Mesodermal cell (in vitro differentiated cells): ENCODE measurements around the gene CABLES1.

ENCODE experiments used
- H3K27ac ChIP-seq: 2 replicates; pipeline ENCODE4 v1.7.0; 2013; ENCODE audit warnings: mild to moderate bottlenecking, low read depth, low read length, moderate library complexity; ENCODE audit not compliant: severe bottlenecking
- H3K36me3 ChIP-seq: 2 replicates; pipeline ENCODE4 v1.7.1; 2013; ENCODE audit warnings: mild to moderate bottlenecking, low read length, moderate library complexity; ENCODE audit not compliant: control insufficient read depth, insufficient read depth
- H3K4me1 ChIP-seq: one replicate; pipeline ENCODE4 v1.7.1; 2013; ENCODE audit warnings: mild to moderate bottlenecking, low read length; ENCODE audit not compliant: insufficient read depth, control insufficient read depth, poor library complexity, severe bottlenecking
- H3K4me3 ChIP-seq: 2 replicates; pipeline ENCODE4 v1.7.0; 2013; ENCODE audit warnings: low read length, control low read depth, mild to moderate bottlenecking; ENCODE audit not compliant: insufficient read depth, poor library complexity, severe bottlenecking; ENCODE audit errors: extremely low read depth
- H3K9me3 ChIP-seq: 2 replicates; pipeline ENCODE4 v1.7.1; 2013; ENCODE audit warnings: mild to moderate bottlenecking, low read length, moderate library complexity; ENCODE audit not compliant: control insufficient read depth
- WGBS, 2 experiments: methylation state at CpG; one replicate each; pipeline ENCODE4 v1.1.5; 2013; ENCODE audit warnings: missing lambda C conversion rate in 2 of 2; ENCODE audit not compliant: insufficient coverage in 2 of 2; 5-methylcytosine and 5-hydroxymethylcytosine counted together

CABLES1 gene

DNA sequence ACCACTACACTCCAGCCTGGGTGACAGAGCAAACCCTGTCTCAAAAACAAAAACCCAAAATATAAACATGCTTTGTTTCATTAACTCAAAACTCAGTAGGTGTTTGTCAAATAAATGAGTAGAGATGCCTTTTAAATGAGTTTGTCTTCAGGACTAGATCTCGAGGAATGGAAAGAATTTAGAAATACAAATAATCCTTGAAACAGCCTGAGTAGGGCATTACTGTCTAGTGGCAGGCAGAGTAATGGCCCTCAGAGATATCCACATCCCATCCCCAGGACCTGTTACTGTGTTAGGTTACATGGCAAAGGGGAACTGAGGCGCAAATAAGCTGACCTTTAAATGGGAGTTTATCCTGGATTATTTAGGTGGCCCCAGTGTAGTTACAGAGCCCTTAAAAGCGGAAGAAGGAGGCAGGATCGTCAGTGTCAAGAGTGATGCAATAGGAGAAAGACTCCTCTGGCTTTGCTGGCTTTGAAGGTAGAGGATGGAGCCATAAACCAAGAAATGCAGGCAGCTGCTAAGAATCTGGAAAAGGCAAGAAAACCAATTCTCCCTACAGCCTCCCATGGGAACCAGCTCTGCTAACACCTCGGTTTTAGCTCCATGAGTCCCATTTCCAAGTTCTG is 63.0 kb downstream of the CABLES1 start:
- peaks cover 34% of the 10 kb centered on the region for H3K4me1 ChIP-seq
- 89 to 94% methylated on average over 3 of the region's 5 CpGs for WGBS, 2 experiments
- H3K27ac ChIP-seq, result no peak overlapping the region
- H3K4me3 ChIP-seq, result no peak overlapping the region
- H3K36me3 ChIP-seq, result peaks cover 4% of the 10 kb centered on the region
- H3K9me3 ChIP-seq, result peaks cover 4% of the 10 kb centered on the region

DNA sequence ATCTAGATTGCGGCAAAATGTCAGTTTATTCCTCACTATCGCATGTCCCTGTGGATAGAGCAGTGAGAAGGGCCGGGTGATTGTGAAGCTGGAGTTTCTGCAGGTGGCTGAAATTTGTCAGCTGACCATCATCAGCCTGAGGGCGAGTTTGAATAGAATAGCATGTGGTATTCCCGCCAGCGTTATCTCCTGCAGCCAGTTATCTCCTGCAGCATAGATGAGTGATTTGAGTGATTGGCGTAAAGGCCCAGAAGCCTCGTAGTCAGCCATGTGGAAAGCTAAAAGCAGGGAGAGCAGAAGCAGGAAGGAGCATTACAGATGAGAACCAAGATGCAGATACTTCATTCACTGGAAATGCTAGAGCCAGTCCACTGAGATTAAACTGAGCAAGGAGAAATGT is 65.5 kb downstream of the CABLES1 start:
- H3K36me3 ChIP-seq, result peaks cover 4% of the 10 kb centered on the region

GRCh38 chr18:23201741-23202140 is 66.5 kb downstream of the CABLES1 start:
- no peak overlapping the region for H3K4me3 ChIP-seq
- peaks cover 3% of the 10 kb centered on the region for H3K4me1 ChIP-seq

More for the DNA sequence above, 65.5 kb downstream of the CABLES1 start:
- H3K4me1 ChIP-seq, result peaks cover 10% of the 10 kb centered on the region
- H3K27ac ChIP-seq, result no peak overlapping the region
- H3K4me3 ChIP-seq, result no peak overlapping the region
- 79 to 88% methylated on average over 6 to 8 of the region's 8 CpGs for WGBS, 2 experiments
- H3K9me3 ChIP-seq, result peaks cover 4% of the 10 kb centered on the region

DNA sequence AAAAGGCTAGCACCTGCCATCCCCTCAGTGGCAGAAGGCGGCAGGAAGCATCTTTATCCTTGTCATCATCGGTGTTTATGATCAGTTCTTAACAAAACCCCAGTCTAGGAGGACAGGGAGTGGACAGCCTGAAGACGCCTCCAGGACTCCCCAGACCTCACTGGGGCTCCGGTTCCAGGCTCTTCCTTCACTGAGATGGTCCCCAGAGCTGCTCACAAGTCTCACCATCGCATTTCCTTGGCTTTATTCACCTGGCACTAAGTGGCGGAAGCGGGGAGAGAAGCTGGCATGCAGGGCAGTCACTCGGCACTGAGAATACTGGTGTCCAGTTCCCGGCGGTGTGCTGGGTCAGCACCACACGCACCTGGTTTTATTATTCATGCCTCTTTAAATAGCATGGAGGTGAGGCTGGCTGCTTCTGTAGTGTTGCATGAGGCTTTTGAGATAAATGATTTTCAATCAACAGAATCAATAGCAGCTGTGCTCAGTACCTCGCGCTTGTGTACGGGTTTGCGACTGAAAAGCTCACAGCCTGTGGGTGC is 68.7 kb downstream of the CABLES1 start:
- H3K27ac ChIP-seq, result no peak overlapping the region
- peaks cover 3% of the 10 kb centered on the region for H3K4me1 ChIP-seq
- H3K9me3 ChIP-seq, result no peaks in the 10 kb centered on the region
- WGBS, 2 experiments, result 97 to 99% methylated on average over 11 to 14 of the region's 15 CpGs
- peaks cover 9% of the 10 kb centered on the region for H3K36me3 ChIP-seq
- no peak overlapping the region for H3K4me3 ChIP-seq

More at GRCh38 chr18:23201741-23202140, 66.5 kb downstream of the CABLES1 start:
- no peak overlapping the region for H3K27ac ChIP-seq
- peaks cover 4% of the 10 kb centered on the region for H3K9me3 ChIP-seq
- 90 to 93% methylated on average over 8 to 10 of the region's 10 CpGs for WGBS, 2 experiments
- H3K36me3 ChIP-seq, result peaks cover 4% of the 10 kb centered on the region

- Histone ChIP-seq H3K27ac (no peak overlapping the region), H3K36me3 (peaks cover 8% of the 10 kb centered on the region), H3K4me3 (no peak overlapping the region), H3K4me1 (peaks cover 3% of the 10 kb centered on the region), H3K9me3 (no peaks in the 10 kb centered on the region)
- 87 to 96% methylated on average over 7 to 9 of the region's 10 CpGs for WGBS, 2 experiments
Observed at GRCh38 chr18:23204589-23205235, 69.4 kb downstream of the CABLES1 start.

- 94 to 96% methylated on average over 3 to 8 of the region's 9 CpGs for WGBS, 2 experiments
- H3K4me3 ChIP-seq, result no peak overlapping the region
- no peaks in the 10 kb centered on the region for H3K4me1 ChIP-seq
- H3K9me3 ChIP-seq, result no peaks in the 10 kb centered on the region
- H3K36me3 ChIP-seq, result peaks cover 14% of the 10 kb centered on the region
- H3K27ac ChIP-seq, result no peak overlapping the region
Observed at GRCh38 chr18:23205980-23206379, 70.7 kb downstream of the CABLES1 start.

GRCh38 chr18:23207191-23207955 is 72.1 kb downstream of the CABLES1 start:
- 83 to 93% methylated on average over 8 to 9 of the region's 9 CpGs for WGBS, 2 experiments
- H3K27ac ChIP-seq, result no peak overlapping the region
- H3K9me3 ChIP-seq, result no peaks in the 10 kb centered on the region
- no peaks in the 10 kb centered on the region for H3K4me1 ChIP-seq
- peaks cover 14% of the 10 kb centered on the region for H3K36me3 ChIP-seq
- H3K4me3 ChIP-seq, result no peak overlapping the region

DNA sequence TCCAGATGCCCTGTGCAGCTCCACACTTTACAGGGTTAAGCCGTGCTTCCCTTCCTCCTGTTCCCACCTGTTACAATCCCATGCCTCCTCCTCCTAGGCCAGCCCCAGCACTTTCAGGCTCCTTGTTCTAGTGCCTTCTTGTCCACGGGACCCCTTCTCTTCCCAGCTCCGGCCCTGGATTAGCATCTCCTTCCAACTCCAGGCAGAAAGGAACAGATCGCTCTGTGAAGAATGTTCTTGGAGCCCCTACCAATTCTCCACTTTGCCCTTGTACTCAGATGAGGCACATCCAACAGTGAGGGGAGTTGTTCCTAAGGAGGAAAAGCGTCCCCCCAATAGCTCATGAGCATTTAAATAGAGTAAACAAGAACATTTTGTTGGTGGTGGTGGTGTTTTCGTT is 72.7 kb downstream of the CABLES1 start:
- no peaks in the 10 kb centered on the region for H3K9me3 ChIP-seq
- H3K4me3 ChIP-seq, result no peak overlapping the region
- H3K4me1 ChIP-seq, result no peaks in the 10 kb centered on the region
- H3K36me3 ChIP-seq, result peaks cover 14% of the 10 kb centered on the region
- 100% methylated on average over 1 to 3 of the region's 6 CpGs for WGBS, 2 experiments
- H3K27ac ChIP-seq, result no peak overlapping the region

- WGBS, 2 experiments, result 87 to 91% methylated on average over 3 of the region's 3 CpGs
- Histone ChIP-seq H3K4me1 (no peaks in the 10 kb centered on the region), H3K9me3 (no peaks in the 10 kb centered on the region), H3K36me3 (peaks cover 14% of the 10 kb centered on the region), H3K27ac (no peak overlapping the region), H3K4me3 (no peak overlapping the region)
Observed at GRCh38 chr18:23208600-23208999, 73.3 kb downstream of the CABLES1 start.

- Histone ChIP-seq H3K36me3 (peaks cover 17% of the 10 kb centered on the region), H3K9me3 (no peaks in the 10 kb centered on the region), H3K4me3 (no peak overlapping the region), H3K27ac (no peak overlapping the region), H3K4me1 (no peaks in the 10 kb centered on the region)
- 100% methylated on average over 2 to 3 of the region's 3 CpGs for WGBS, 2 experiments
Observed at GRCh38 chr18:23209031-23209430, 73.7 kb downstream of the CABLES1 start.
